K562 (cell line): ENCODE measurements around the gene NDN.

Experiments used
- CREB1 ChIP-seq, 2 experiments: sonication (generic) in 1 of 2; formaldehyde crosslinking in 1 of 2; IDR thresholded peaks; 2 replicates each; pipeline versions ENCODE4 v1.6.1 to v1.8.0; 2012 to 2022; ENCODE audit warnings: inconsistent platforms in 1 of 2, mild to moderate bottlenecking in 1 of 2, missing genetic modification reagents in 1 of 2, moderate library complexity in 1 of 2
- JUND ChIP-seq, 2 experiments: IDR thresholded peaks; 2 replicates in 1 of 2; 3 replicates in 1 of 2; pipeline ENCODE4 v1.6.1; 2011; ENCODE audit warnings: borderline replicate concordance in 2 of 2, low read depth in 2 of 2, low read length in 2 of 2, improper control_type of control experiment in 1 of 2, missing biosample characterization in 1 of 2, missing genetic modification characterization in 1 of 2, missing genetic modification reagents in 1 of 2
- NRF1 ChIP-seq, 2 experiments: fragments of 450-650 bp; IDR thresholded peaks in 1 of 2; conservative IDR thresholded peaks in 1 of 2; 2 replicates each; pipeline ENCODE4 v1.6.1; 2014; ENCODE audit warnings: mild to moderate bottlenecking in 2 of 2
- ZNF274 ChIP-seq: IDR thresholded peaks from 2 replicates; pipeline ENCODE4 v1.6.1; 2011; ENCODE audit warnings: low read depth, mild to moderate bottlenecking, low read length, moderate library complexity, borderline replicate concordance
- TF ChIP-seq, protein P1 (sequence below): fragments of 250-450 bp; sonication (Bioruptor Pico); IDR thresholded peaks from 2 replicates; pipeline ENCODE4 v1.4.0; 2020; ENCODE audit warnings: mild to moderate bottlenecking

DNA sequence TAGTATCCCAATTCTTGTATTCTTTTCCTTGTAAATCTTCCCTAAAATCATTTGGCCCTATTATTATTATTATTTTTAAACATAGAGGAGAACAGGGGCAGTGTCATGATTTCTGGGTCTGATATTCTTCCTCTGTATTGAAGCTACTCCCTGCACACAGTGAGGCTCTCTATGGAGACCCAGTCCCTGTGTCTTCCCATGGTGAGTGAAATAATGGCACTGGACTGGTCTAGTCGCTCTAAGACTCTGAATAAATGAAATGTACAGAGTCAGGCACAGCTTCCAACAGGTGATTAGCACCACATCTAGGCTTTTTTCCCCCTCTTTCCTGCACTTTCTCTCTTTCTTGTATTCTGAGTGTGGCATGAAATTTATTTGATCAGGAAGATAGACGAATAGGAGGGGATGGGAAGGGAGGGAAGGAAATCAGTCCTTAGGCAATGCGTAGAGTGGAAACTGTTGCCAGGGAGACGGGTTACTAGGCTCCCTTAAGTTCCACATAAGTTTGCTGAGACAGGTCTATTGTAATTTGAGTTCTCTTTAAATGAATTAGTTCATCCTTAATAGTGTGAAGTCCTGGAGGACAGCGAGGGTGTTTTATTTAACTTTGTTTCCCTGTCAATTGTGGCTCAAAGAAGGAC lies 49.0 kb upstream of the NDN start:
- TF ChIP-seq NRF1 (conservative IDR thresholded peaks at IDR 0.05 in 1 of 2, IDR thresholded peaks at IDR 0.05 in 1 of 2) (no peak), JUND (IDR thresholded peaks at IDR 0.05; ENCODE audit: borderline replicate concordance, low read depth, low read length) (no peak), JUND (tag; IDR thresholded peaks at IDR 0.05; ENCODE audit: borderline replicate concordance, low read depth, low read length) (no peak), CREB1 (IDR thresholded peaks at IDR 0.05) (no peak), CREB1 (CRISPR knock-in tag; IDR thresholded peaks at IDR 0.05) (no peak), ZNF274 (no peak)
- TF ChIP-seq, protein P1, sequence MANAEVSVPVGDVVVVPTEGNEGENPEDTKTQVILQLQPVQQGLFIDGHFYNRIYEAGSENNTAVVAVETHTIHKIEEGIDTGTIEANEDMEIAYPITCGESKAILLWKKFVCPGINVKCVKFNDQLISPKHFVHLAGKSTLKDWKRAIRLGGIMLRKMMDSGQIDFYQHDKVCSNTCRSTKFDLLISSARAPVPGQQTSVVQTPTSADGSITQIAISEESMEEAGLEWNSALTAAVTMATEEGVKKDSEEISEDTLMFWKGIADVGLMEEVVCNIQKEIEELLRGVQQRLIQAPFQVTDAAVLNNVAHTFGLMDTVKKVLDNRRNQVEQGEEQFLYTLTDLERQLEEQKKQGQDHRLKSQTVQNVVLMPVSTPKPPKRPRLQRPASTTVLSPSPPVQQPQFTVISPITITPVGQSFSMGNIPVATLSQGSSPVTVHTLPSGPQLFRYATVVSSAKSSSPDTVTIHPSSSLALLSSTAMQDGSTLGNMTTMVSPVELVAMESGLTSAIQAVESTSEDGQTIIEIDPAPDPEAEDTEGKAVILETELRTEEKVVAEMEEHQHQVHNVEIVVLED (CRISPR knock-in tag): no peak
